HFF-Myc (cell line): ENCODE results near the gene PNLDC1.

Experiments used
- DNase-seq: peaks from one replicate; pipeline ENCODE4 v3.0.0-alpha.2; 2011; ENCODE audit warnings: low read depth; ENCODE audit errors: extremely low read depth
- H3K4me3 ChIP-seq: replicated peaks from 2 replicates; pipeline ENCODE4 v1.5.1; 2011; ENCODE audit warnings: low read depth, mild to moderate bottlenecking, control low read depth, low read length
- CTCF ChIP-seq: IDR thresholded peaks from 2 replicates; pipeline ENCODE4 v1.5.1; 2012; ENCODE audit warnings: mild to moderate bottlenecking, low read depth, low read length, control low read depth; ENCODE audit errors: missing control alignments

PNLDC1 gene

DNA sequence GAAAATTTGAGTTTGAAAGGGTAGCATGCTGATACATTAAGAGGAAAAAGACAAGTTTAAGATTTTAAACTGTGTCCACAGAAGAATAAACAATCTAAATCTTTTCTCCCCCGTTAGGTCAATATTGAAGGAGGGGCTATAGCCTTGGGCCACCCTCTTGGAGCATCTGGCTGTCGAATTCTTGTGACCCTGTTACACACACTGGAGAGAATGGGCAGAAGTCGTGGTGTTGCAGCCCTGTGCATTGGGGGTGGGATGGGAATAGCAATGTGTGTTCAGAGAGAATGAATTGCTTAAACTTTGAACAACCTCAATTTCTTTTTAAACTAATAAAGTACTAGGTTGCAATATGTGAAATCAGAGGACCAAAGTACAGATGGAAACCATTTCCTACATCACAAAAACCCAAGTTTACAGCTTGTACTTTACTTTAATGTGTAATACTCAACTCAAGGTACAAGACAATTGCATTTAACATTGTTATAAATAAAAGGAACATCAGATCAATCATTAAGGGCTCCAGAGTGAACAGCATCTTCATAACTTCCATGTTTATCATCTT, 21.5 kb upstream of the PNLDC1 start:
- TF ChIP-seq CTCF = no peak

DNA sequence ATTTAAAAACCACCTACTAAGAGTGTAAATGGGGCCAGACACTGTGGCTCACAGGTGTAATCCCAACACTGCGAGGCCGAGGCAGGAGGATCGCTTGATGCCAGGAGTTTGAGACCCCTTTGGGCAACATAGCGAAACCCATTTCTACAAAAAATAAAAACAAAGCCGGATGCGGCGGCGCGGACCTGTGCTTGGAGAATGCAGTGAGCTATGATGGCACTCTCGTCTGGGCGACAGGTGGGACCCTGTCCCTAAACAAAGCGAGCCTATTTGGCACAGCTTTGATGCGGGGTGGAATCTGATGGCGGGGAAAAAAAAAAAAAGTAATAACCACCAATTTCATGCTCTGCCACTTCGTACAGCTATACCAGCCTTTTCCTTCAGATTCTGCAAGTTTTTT, 11.8 kb upstream of the PNLDC1 start:
- peak overlapping the region; percentile 96 for H3K4me3 ChIP-seq
- no peak for DNase-seq
- no peak for TF ChIP-seq CTCF

More for the DNA sequence above, 21.5 kb upstream of the PNLDC1 start:
- no peak for DNase-seq
- H3K4me3 ChIP-seq = no peak overlapping the region

DNA sequence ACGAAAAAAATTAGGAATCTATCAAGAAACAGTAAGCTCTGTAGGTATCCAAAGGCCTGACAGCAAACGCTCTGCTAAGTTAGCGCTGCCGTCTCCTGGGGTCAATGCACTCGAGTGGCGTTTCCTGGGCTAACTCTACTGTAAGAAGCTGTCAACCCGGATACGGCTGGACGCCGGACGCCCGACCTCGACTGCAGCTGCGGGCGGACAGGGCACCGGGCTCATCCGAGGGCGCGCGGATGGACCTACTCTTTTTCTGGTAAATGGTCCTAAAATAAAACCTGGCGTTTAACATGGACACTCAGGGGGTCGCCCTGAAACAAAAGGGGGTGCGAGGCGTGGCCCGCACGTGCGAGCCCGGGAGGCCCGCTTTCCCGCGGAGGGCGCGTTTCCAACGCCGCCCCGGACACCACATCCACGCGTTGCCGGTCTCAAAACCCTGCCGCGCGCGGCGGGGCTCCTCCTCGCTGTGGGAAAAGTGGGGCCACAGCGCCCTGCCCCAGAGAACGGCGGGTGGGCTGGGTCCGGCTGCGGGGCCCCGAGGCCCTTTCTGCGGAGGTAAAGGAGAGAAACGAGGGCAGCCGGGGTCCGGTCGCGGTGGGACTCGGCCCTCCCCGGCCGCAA, 11.2 kb upstream of the PNLDC1 start:
- H3K4me3 ChIP-seq = peak overlapping the region; percentile 96
- no peak for TF ChIP-seq CTCF
- no peak for DNase-seq

DNA sequence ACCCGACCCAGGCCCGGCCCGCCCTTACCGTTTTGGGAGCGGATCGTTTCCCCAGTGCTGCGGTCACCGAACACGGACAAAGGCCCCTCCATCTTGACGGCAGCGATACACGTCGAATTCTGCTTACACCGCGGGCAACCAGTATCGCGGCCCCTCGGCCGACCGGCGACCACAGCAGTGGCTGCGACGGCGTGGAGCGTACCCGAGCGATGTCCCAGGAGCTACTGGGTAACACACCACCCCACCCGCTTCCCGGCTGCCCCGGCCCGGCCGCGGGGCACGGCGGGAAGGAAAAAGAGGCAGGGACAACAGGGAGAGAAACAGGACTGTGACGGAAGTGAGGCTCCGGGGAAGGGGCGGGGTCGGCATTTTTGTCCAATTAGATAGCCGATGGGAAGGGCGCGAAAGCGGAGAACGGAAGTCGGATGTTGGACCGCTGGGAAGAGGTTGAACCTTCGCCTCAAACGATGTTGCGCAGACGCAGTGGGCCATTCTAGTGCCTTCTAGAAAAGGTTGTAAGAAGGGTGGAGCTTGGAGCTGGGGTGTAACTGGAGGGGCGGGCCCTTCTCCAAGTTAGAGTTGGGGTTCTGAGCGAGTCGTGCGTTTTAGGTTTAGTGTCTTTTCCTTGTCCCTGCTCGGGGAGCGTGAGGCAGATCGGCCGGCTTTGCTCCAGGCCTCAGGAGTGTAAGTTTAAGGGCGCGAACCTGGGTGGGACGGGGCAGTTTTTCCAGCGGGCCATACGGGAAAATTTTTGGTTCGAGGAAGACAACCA, 10.5 kb upstream of the PNLDC1 start, which contains the start of gene TCP1:
TSS of gene TCP1 (minus strand) at position 226 of the 772 bp plus-strand sequence. CDS start at position 92, 134 bp downstream.
- no peak for TF ChIP-seq CTCF
- peak within 1 kb of the TSS; percentile 96 for H3K4me3 ChIP-seq
- peak; percentile 99 for DNase-seq

- H3K4me3 ChIP-seq = peak within 1 kb of the TSS; percentile 96
Measured at GRCh38 chr6:159790149-159790955, 9.7 kb upstream of the PNLDC1 start, which contains the start of gene MRPL18. TSS of gene MRPL18 (plus strand) at chr6:159790467. CDS start at chr6:159790588, 121 bp downstream.

More at GRCh38 chr6:159790149-159790955, 9.7 kb upstream of the PNLDC1 start, which contains the start of gene MRPL18:
- no peak for TF ChIP-seq CTCF
- peak; percentile 94 for DNase-seq
